ENCODE results near the gene ECE2. TPM values are rescaled to one million over a fixed set of nuclear protein-coding genes. Genes with fewer than 3 reads are reported as not detected.

Gene ECE2
- total RNA-seq, 1 donor from 2014 or later: not detected

GRCh38 chr3:184238246-184238818, 37.5 kb upstream of the ECE2 start:
- H3K27ac Mint-ChIP-seq: no peak overlapping the region
- H3K9me3 Mint-ChIP-seq: no peaks in the 10 kb centered on the region
- DNase-seq (ENCODE audit: extremely low spot score, unreplicated experiment): no peak
- no peak for TF ChIP-seq CTCF (conservative IDR thresholded peaks at IDR 0.05)
- H3K27me3 Mint-ChIP-seq: peaks cover 31% of the 10 kb centered on the region
- H3K36me3 Mint-ChIP-seq: peaks cover 4% of the 10 kb centered on the region
- H3K4me3 Mint-ChIP-seq: no peak overlapping the region
- H3K4me1 Mint-ChIP-seq (ENCODE audit: unreplicated experiment): no peaks in the 10 kb centered on the region

GRCh38 chr3:184239221-184239620, 36.6 kb upstream of the ECE2 start:
- no peak for TF ChIP-seq CTCF (conservative IDR thresholded peaks at IDR 0.05)
- Mint-ChIP-seq H3K4me1 (ENCODE audit: unreplicated experiment) (no peaks in the 10 kb centered on the region), H3K36me3 (peaks cover 4% of the 10 kb centered on the region), H3K27ac (no peak overlapping the region), H3K27me3 (peaks cover 24% of the 10 kb centered on the region), H3K4me3 (no peak overlapping the region), H3K9me3 (no peaks in the 10 kb centered on the region)
- no peak for DNase-seq (ENCODE audit: extremely low spot score, unreplicated experiment)

GRCh38 chr3:184239708-184240107, 36.1 kb upstream of the ECE2 start:
- Mint-ChIP-seq H3K9me3 (no peaks in the 10 kb centered on the region), H3K27ac (no peak overlapping the region), H3K4me3 (no peak overlapping the region), H3K27me3 (peaks cover 19% of the 10 kb centered on the region), H3K36me3 (peaks cover 4% of the 10 kb centered on the region), H3K4me1 (ENCODE audit: unreplicated experiment) (no peaks in the 10 kb centered on the region)
- DNase-seq (ENCODE audit: extremely low spot score, unreplicated experiment): no peak
- no peak for TF ChIP-seq CTCF (conservative IDR thresholded peaks at IDR 0.05)

GRCh38 chr3:184240384-184241140, 35.3 kb upstream of the ECE2 start:
- Mint-ChIP-seq H3K9me3 (no peaks in the 10 kb centered on the region), H3K4me1 (ENCODE audit: unreplicated experiment) (no peaks in the 10 kb centered on the region), H3K27ac (no peak overlapping the region), H3K27me3 (peaks cover 13% of the 10 kb centered on the region), H3K36me3 (peaks cover 4% of the 10 kb centered on the region), H3K4me3 (no peak overlapping the region)
- TF ChIP-seq CTCF (conservative IDR thresholded peaks at IDR 0.05): no peak
- no peak for DNase-seq (ENCODE audit: extremely low spot score, unreplicated experiment)

- Mint-ChIP-seq H3K36me3 (peaks cover 8% of the 10 kb centered on the region), H3K4me3 (no peak overlapping the region)
These were observed 34.7 kb upstream of the ECE2 start for GRCh38 chr3:184241141-184241446.

More at GRCh38 chr3:184241141-184241446, 34.7 kb upstream of the ECE2 start:
- Mint-ChIP-seq H3K27me3 (peaks cover 9% of the 10 kb centered on the region), H3K9me3 (no peaks in the 10 kb centered on the region), H3K27ac (no peak overlapping the region), H3K4me1 (ENCODE audit: unreplicated experiment) (no peaks in the 10 kb centered on the region)
- TF ChIP-seq CTCF (conservative IDR thresholded peaks at IDR 0.05): no peak
- DNase-seq (ENCODE audit: extremely low spot score, unreplicated experiment): no peak
